Neutrophil (primary cell): ENCODE measurements around the gene ZBTB16.

Experiments used
- H3K27ac ChIP-seq: fragments of 200-600 bp; sonication (generic); 2 replicates; pipeline ENCODE4 v1.5.1; 2016; ENCODE audit warnings: mild to moderate bottlenecking, moderate library complexity
- H3K27me3 ChIP-seq: fragments of 200-600 bp; sonication (generic); 2 replicates; pipeline ENCODE4 v1.6.0; 2016; ENCODE audit warnings: mild to moderate bottlenecking
- H3K36me3 ChIP-seq: fragments of 200-600 bp; sonication (generic); 2 replicates; pipeline ENCODE4 v1.5.1; 2017
- H3K4me1 ChIP-seq, 2 experiments: fragments of 200-600 bp in 1 of 2; sonication (generic) in 1 of 2; 1 replicate in 1 of 2; 2 replicates in 1 of 2; pipeline versions ENCODE4 v1.5.1 to v1.6.1; 2013 to 2016; ENCODE audit warnings: low read depth in 1 of 2, low read length in 1 of 2, mild to moderate bottlenecking in 1 of 2, moderate library complexity in 1 of 2; ENCODE audit not compliant: control insufficient read depth in 1 of 2, insufficient read depth in 1 of 2
- H3K4me3 ChIP-seq, 2 experiments: fragments of 200-600 bp in 1 of 2; sonication (generic) in 1 of 2; 1 replicate in 1 of 2; 2 replicates in 1 of 2; pipeline ENCODE4 v1.5.1; 2013 to 2016; ENCODE audit warnings: low read depth in 1 of 2, low read length in 1 of 2, mild to moderate bottlenecking in 1 of 2, moderate library complexity in 1 of 2
- H3K9me3 ChIP-seq: fragments of 200-600 bp; sonication (generic); 2 replicates; pipeline ENCODE4 v1.5.1; 2016
- TF ChIP-seq, protein P1 (sequence below): fragments of 200-600 bp; sonication (generic); IDR thresholded peaks from 2 replicates; pipeline ENCODE4 v1.5.1; 2016; ENCODE audit warnings: antibody characterized with exemption

ZBTB16 gene

DNA sequence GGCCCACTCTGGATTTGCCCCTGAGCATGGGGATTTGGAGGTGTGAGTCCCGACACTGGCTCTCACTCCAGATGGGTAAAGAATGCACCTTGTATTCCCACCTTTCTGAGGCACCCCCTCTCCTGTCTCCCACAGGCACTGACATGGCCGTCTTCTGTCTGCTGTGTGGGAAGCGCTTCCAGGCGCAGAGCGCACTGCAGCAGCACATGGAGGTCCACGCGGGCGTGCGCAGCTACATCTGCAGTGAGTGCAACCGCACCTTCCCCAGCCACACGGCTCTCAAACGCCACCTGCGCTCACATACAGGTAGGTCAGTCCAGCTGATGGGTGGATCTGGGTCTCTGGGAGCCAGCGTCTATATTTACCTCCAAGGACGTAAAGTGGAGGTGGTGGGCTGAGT is 182.5 kb downstream of the ZBTB16 start:
- Histone ChIP-seq H3K27ac (no peak overlapping the region), H3K9me3 (no peaks in the 10 kb centered on the region), H3K4me3 (no peak overlapping the region), H3K4me1 (no peaks in the 10 kb centered on the region), H3K36me3 (no peaks in the 10 kb centered on the region), H3K27me3 (no peaks in the 10 kb centered on the region)
- TF ChIP-seq, protein P1, sequence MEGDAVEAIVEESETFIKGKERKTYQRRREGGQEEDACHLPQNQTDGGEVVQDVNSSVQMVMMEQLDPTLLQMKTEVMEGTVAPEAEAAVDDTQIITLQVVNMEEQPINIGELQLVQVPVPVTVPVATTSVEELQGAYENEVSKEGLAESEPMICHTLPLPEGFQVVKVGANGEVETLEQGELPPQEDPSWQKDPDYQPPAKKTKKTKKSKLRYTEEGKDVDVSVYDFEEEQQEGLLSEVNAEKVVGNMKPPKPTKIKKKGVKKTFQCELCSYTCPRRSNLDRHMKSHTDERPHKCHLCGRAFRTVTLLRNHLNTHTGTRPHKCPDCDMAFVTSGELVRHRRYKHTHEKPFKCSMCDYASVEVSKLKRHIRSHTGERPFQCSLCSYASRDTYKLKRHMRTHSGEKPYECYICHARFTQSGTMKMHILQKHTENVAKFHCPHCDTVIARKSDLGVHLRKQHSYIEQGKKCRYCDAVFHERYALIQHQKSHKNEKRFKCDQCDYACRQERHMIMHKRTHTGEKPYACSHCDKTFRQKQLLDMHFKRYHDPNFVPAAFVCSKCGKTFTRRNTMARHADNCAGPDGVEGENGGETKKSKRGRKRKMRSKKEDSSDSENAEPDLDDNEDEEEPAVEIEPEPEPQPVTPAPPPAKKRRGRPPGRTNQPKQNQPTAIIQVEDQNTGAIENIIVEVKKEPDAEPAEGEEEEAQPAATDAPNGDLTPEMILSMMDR, result no peak

GRCh38 chr11:114243461-114244372 is 184.2 kb downstream of the ZBTB16 start:
- no peaks in the 10 kb centered on the region for H3K9me3 ChIP-seq
- H3K27me3 ChIP-seq, result no peaks in the 10 kb centered on the region
- H3K27ac ChIP-seq, result no peak overlapping the region
- TF ChIP-seq, protein P1, result no peak
- no peak overlapping the region for H3K4me3 ChIP-seq
- no peaks in the 10 kb centered on the region for H3K36me3 ChIP-seq
- H3K4me1 ChIP-seq, result no peaks in the 10 kb centered on the region

DNA sequence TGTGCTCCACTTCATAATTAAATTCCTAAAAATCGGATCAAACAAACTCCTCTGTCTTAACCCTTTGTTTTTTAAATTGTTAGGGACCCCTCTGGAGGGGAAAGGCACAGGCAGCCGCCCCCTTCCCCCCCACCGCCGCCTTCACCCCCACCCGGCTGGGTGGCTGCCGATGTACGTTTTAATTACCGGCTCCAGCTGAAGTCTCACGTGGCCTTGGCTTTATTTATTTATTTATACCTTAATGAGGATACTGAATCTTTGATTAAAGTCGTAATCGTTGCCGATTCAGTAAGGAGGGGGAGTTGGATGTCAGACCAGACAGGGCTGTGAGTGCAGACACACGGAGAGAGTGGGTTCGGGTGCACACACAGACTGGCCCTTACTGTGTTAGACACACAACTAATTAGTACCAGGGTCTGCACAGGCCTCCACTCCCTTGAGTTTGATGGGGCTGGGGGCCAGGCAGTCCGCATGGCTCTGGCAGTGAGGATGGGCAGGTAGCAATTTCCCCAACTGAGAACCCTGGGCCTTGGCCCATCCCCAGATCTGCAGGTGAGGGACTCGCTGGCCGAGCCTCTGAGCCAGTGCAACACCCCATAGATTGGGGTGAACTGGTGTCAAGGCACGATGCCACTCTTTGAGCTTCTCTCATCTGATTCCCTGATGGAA is 185.3 kb downstream of the ZBTB16 start:
- TF ChIP-seq, protein P1, result no peak
- no peaks in the 10 kb centered on the region for H3K27me3 ChIP-seq

GRCh38 chr11:114246321-114247069 is 187.0 kb downstream of the ZBTB16 start:
- TF ChIP-seq, protein P1, result no peak
- no peak overlapping the region for H3K4me3 ChIP-seq
- no peak overlapping the region for H3K27ac ChIP-seq
- H3K36me3 ChIP-seq, result no peaks in the 10 kb centered on the region
- no peaks in the 10 kb centered on the region for H3K9me3 ChIP-seq
- no peaks in the 10 kb centered on the region for H3K4me1 ChIP-seq
- no peaks in the 10 kb centered on the region for H3K27me3 ChIP-seq

More for the DNA sequence above, 185.3 kb downstream of the ZBTB16 start:
- Histone ChIP-seq H3K4me1 (no peaks in the 10 kb centered on the region), H3K36me3 (no peaks in the 10 kb centered on the region), H3K27ac (no peak overlapping the region), H3K9me3 (no peaks in the 10 kb centered on the region), H3K4me3 (no peak overlapping the region)

DNA sequence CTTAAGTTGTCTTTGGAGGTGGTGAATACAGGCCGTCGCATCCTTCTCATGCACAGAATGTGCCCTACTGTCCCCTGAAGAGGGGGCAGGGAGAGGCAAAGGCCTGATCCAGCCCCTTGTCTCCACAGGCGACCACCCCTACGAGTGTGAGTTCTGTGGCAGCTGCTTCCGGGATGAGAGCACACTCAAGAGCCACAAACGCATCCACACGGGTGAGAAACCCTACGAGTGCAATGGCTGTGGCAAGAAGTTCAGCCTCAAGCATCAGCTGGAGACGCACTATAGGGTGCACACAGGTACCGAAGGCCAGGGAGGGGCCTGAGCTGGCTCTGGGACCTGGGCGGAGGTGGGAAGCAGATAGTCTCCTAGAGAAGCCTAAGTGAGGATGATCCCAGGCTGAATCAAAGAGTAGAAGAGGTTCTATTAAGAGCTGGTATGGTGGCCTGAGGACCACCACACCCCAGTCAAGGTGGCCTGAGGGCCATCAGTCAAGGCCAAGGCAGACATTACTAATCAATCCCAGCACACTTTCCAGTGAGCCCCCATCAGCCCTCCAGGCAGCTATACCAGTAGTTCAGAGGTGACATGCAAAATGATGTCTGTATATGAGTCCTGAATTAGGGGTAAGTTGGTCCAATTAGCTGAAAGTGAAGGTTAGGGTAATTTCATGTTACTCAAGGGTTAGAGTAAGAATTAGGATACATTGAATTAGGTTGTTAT is 187.7 kb downstream of the ZBTB16 start:
- Histone ChIP-seq H3K27ac (no peak overlapping the region), H3K27me3 (no peaks in the 10 kb centered on the region), H3K4me3 (no peak overlapping the region), H3K4me1 (no peaks in the 10 kb centered on the region), H3K9me3 (no peaks in the 10 kb centered on the region), H3K36me3 (no peaks in the 10 kb centered on the region)
- TF ChIP-seq, protein P1, result no peak
